Measurements from ENCODE around the gene ZNF727. TPM values are rescaled to one million over a fixed set of nuclear protein-coding genes. Genes with fewer than 3 reads are reported as not detected.
"Not testable (repeated sequence)": the region's sequence is repeated elsewhere in the genome, so short reads cannot be mapped to it uniquely, and the experiment has no call there.

The ZNF727 gene
- total RNA-seq (2022) (not detected in 2 replicates), Bru-seq, nascent RNA (not detected), BruChase-seq, experiment 1, labeled RNA remaining after a 6-hour chase (not detected), BruChase-seq, experiment 2, labeled RNA remaining after a 2-hour chase (not detected)
- long read RNA-seq, result 0 reads

GRCh38 chr7:64045301-64046040 lies at the start of gene ZNF727:
Gene ZNF727 (plus strand): TSS chr7:64045434. CDS start chr7:64045622, 188 bp downstream.
- CTCF ChIA-PET, result no interaction called here
- no peak for TF ChIP-seq CTCF (IDR thresholded peaks at IDR 0.05; ENCODE audit: unreplicated experiment)
- peaks cover 9% of the 10 kb centered on the region for H3K9me3 Mint-ChIP-seq (ENCODE audit: low read depth, unreplicated experiment)
- intact Hi-C loops (cut with micrococcal nuclease; ENCODE audit: unreplicated experiment), result no loop called here
- no peaks in the 10 kb centered on the region for H3K27me3 Mint-ChIP-seq (ENCODE audit: unreplicated experiment)
- no TSS peak for BruUV-seq (replicated peaks)
- no peak for DNase-seq
- H3K4me1 Mint-ChIP-seq (ENCODE audit: low read depth, unreplicated experiment), result no peaks in the 10 kb centered on the region
- no peak within 1 kb of the TSS for H3K4me3 Mint-ChIP-seq (ENCODE audit: low read depth, unreplicated experiment)
- H3K36me3 Mint-ChIP-seq (ENCODE audit: insufficient read depth, unreplicated experiment), result no peaks in the 10 kb centered on the region
- no peak within 1 kb of the TSS for H3K27ac Mint-ChIP-seq (ENCODE audit: unreplicated experiment)

GRCh38 chr7:63998549-63998948 lies 46.7 kb upstream of the ZNF727 start, which contains the start of gene ZNF722:
Gene ZNF722 (plus strand): TSS chr7:63998849. CDS start chr7:63998962, 113 bp downstream.
- CTCF ChIA-PET, result no interaction called here
- Mint-ChIP-seq H3K36me3 (ENCODE audit: insufficient read depth, unreplicated experiment) (no peaks in the 10 kb centered on the region), H3K9me3 (ENCODE audit: low read depth, unreplicated experiment) (peaks cover 6% of the 10 kb centered on the region), H3K27me3 (ENCODE audit: unreplicated experiment) (no peaks in the 10 kb centered on the region), H3K27ac (ENCODE audit: unreplicated experiment) (no peak within 1 kb of the TSS), H3K4me1 (ENCODE audit: low read depth, unreplicated experiment) (no peaks in the 10 kb centered on the region), H3K4me3 (ENCODE audit: low read depth, unreplicated experiment) (no peak within 1 kb of the TSS)
- BruUV-seq (replicated peaks), result no TSS peak
- DNase-seq, result no peak
- TF ChIP-seq CTCF (IDR thresholded peaks at IDR 0.05; ENCODE audit: unreplicated experiment), result no peak
- intact Hi-C loops (cut with micrococcal nuclease; ENCODE audit: unreplicated experiment), result no loop called here

GRCh38 chr7:64015496-64015895 lies 29.7 kb upstream of the ZNF727 start:
- H3K9me3 Mint-ChIP-seq (ENCODE audit: low read depth, unreplicated experiment); H3K4me3 Mint-ChIP-seq (ENCODE audit: low read depth, unreplicated experiment); H3K36me3 Mint-ChIP-seq (ENCODE audit: insufficient read depth, unreplicated experiment); H3K27ac Mint-ChIP-seq (ENCODE audit: unreplicated experiment); intact Hi-C loops (cut with micrococcal nuclease; ENCODE audit: unreplicated experiment); H3K4me1 Mint-ChIP-seq (ENCODE audit: low read depth, unreplicated experiment); CTCF ChIA-PET; DNase-seq; H3K27me3 Mint-ChIP-seq (ENCODE audit: unreplicated experiment); BruUV-seq (replicated peaks): not testable (repeated sequence)

- intact Hi-C loops (cut with micrococcal nuclease; ENCODE audit: unreplicated experiment), result no loop called here
- H3K27ac Mint-ChIP-seq (ENCODE audit: unreplicated experiment), result no peak overlapping the region
- no TSS peak for BruUV-seq (replicated peaks)
- H3K36me3 Mint-ChIP-seq (ENCODE audit: insufficient read depth, unreplicated experiment), result no peaks in the 10 kb centered on the region
- CTCF ChIA-PET, result no interaction called here
- H3K27me3 Mint-ChIP-seq (ENCODE audit: unreplicated experiment), result no peaks in the 10 kb centered on the region
- H3K4me3 Mint-ChIP-seq (ENCODE audit: low read depth, unreplicated experiment), result no peak overlapping the region
- H3K9me3 Mint-ChIP-seq (ENCODE audit: low read depth, unreplicated experiment), result peaks cover 4% of the 10 kb centered on the region
- no peak for TF ChIP-seq CTCF (IDR thresholded peaks at IDR 0.05; ENCODE audit: unreplicated experiment)
- no peak for DNase-seq
- H3K4me1 Mint-ChIP-seq (ENCODE audit: low read depth, unreplicated experiment), result no peaks in the 10 kb centered on the region
Observed at GRCh38 chr7:64035388-64035787, 9.8 kb upstream of the ZNF727 start.

GRCh38 chr7:64037095-64037494 lies 8.1 kb upstream of the ZNF727 start:
- Mint-ChIP-seq H3K4me3 (ENCODE audit: low read depth, unreplicated experiment) (no peak overlapping the region), H3K4me1 (ENCODE audit: low read depth, unreplicated experiment) (no peaks in the 10 kb centered on the region), H3K9me3 (ENCODE audit: low read depth, unreplicated experiment) (peaks cover 4% of the 10 kb centered on the region), H3K27ac (ENCODE audit: unreplicated experiment) (no peak overlapping the region), H3K27me3 (ENCODE audit: unreplicated experiment) (no peaks in the 10 kb centered on the region), H3K36me3 (ENCODE audit: insufficient read depth, unreplicated experiment) (no peaks in the 10 kb centered on the region)
- TF ChIP-seq CTCF (IDR thresholded peaks at IDR 0.05; ENCODE audit: unreplicated experiment), result no peak
- intact Hi-C loops (cut with micrococcal nuclease; ENCODE audit: unreplicated experiment), result no loop called here
- BruUV-seq (replicated peaks), result no TSS peak
- no peak for DNase-seq
- CTCF ChIA-PET, result no interaction called here

Measured in Calu3 (cell line).